Erythroblast (primary cell): ENCODE results near the gene SLC35F3.

Source experiments
- DNase-seq, 2 experiments: peaks; one replicate each; lab custom pipeline; 2025; lab: John Stamatoyannopoulos, UW
- GATA1 ChIP-seq: IDR thresholded peaks from 2 replicates; pipeline ENCODE4 v1.6.1; 2011; ENCODE audit warnings: low read depth, mild to moderate bottlenecking, control low read depth, low read length, moderate library complexity
- POLR2A ChIP-seq: IDR thresholded peaks from 2 replicates; pipeline ENCODE4 v1.6.1; 2011; ENCODE audit warnings: mild to moderate bottlenecking, low read length

The SLC35F3 gene

GRCh38 chr1:234067581-234068337 is 163.3 kb downstream of the SLC35F3 start:
- DNase-seq = no peak
- no peak for TF ChIP-seq POLR2A
- no peak for TF ChIP-seq GATA1

GRCh38 chr1:234069760-234070159 is 165.3 kb downstream of the SLC35F3 start:
- TF ChIP-seq GATA1 (no peak), POLR2A (no peak)
- DNase-seq = no peak

GRCh38 chr1:234072793-234073192 is 168.3 kb downstream of the SLC35F3 start:
- TF ChIP-seq GATA1 (no peak), POLR2A (no peak)
- DNase-seq = no peak

- TF ChIP-seq GATA1 = no peak
- TF ChIP-seq POLR2A = no peak
- DNase-seq = no peak
These were observed 173.7 kb downstream of the SLC35F3 start for GRCh38 chr1:234078143-234078542.

- TF ChIP-seq POLR2A (no peak), GATA1 (no peak)
- no peak for DNase-seq
These were observed 175.4 kb downstream of the SLC35F3 start for GRCh38 chr1:234079896-234080295.

GRCh38 chr1:234083460-234083859 is 179.0 kb downstream of the SLC35F3 start:
- TF ChIP-seq POLR2A (no peak), GATA1 (no peak)
- DNase-seq = no peak

GRCh38 chr1:234089396-234089795 is 184.9 kb downstream of the SLC35F3 start:
- no peak for DNase-seq
- TF ChIP-seq POLR2A = no peak

- TF ChIP-seq POLR2A (no peak), GATA1 (no peak)
- no peak for DNase-seq
These were observed 186.0 kb downstream of the SLC35F3 start for GRCh38 chr1:234090212-234091064.

GRCh38 chr1:234091065-234091401 is 186.6 kb downstream of the SLC35F3 start:
- no peak for TF ChIP-seq POLR2A
- DNase-seq = no peak

- no peak for DNase-seq
- no peak for TF ChIP-seq POLR2A
- TF ChIP-seq GATA1 = no peak
These were observed 187.4 kb downstream of the SLC35F3 start for GRCh38 chr1:234091876-234092275.

- TF ChIP-seq POLR2A (no peak), GATA1 (no peak)
- no peak for DNase-seq
These were observed 188.6 kb downstream of the SLC35F3 start for GRCh38 chr1:234093107-234093506.

GRCh38 chr1:234093741-234094140 is 189.3 kb downstream of the SLC35F3 start:
- TF ChIP-seq GATA1 (no peak), POLR2A (no peak)

GRCh38 chr1:234094172-234094571 is 189.7 kb downstream of the SLC35F3 start:
- DNase-seq = no peak
- no peak for TF ChIP-seq GATA1
- TF ChIP-seq POLR2A = no peak

More at GRCh38 chr1:234093741-234094140, 189.3 kb downstream of the SLC35F3 start:
- DNase-seq = no peak

GRCh38 chr1:234096161-234096770 is 191.8 kb downstream of the SLC35F3 start:
- TF ChIP-seq POLR2A (no peak), GATA1 (no peak)
- no peak for DNase-seq
